GM23248 (cell line): ENCODE results near the gene MAP3K5. TPM values are rescaled to one million over a fixed set of nuclear protein-coding genes. Genes with fewer than 3 reads are reported as not detected.

Experiments
- DNase-seq: peaks from one replicate; pipeline ENCODE4 v3.0.0-alpha.2; 2015
- H2AFZ ChIP-seq: fragments of 200-600 bp; sonication (generic); 2 replicates; pipeline ENCODE4 v1.6.1; 2016; ENCODE audit warnings: antibody characterized with exemption
- H3F3A ChIP-seq: fragments of 200-600 bp; sonication (generic); 2 replicates; pipeline ENCODE4 v1.6.1; 2016; ENCODE audit warnings: mild to moderate bottlenecking, antibody characterized with exemption, mixed run types; ENCODE audit not compliant: insufficient read depth
- H3K27ac ChIP-seq: fragments of 200-600 bp; sonication (generic); 2 replicates; pipeline ENCODE4 v1.5.1; 2016; ENCODE audit warnings: mild to moderate bottlenecking
- H3K27me3 ChIP-seq: fragments of 200-600 bp; sonication (generic); replicated peaks from 2 replicates; pipeline ENCODE4 v1.6.1; 2016; ENCODE audit warnings: mild to moderate bottlenecking; ENCODE audit not compliant: insufficient read depth
- H3K36me3 ChIP-seq: fragments of 200-600 bp; sonication (generic); 2 replicates; pipeline ENCODE4 v1.6.1; 2016; ENCODE audit warnings: low read depth, mild to moderate bottlenecking
- H3K4me1 ChIP-seq: fragments of 200-600 bp; sonication (generic); 2 replicates; pipeline ENCODE4 v1.6.1; 2016; ENCODE audit warnings: mild to moderate bottlenecking; ENCODE audit not compliant: insufficient read depth
- H3K4me2 ChIP-seq: fragments of 200-600 bp; sonication (generic); one replicate; pipeline ENCODE4 v1.6.1; 2016; ENCODE audit warnings: mild to moderate bottlenecking; ENCODE audit not compliant: unreplicated experiment
- H3K4me3 ChIP-seq: fragments of 200-600 bp; sonication (generic); 2 replicates; pipeline ENCODE4 v1.5.1; 2016; ENCODE audit warnings: mild to moderate bottlenecking
- H3K79me2 ChIP-seq: fragments of 200-600 bp; sonication (generic); 2 replicates; pipeline ENCODE4 v1.6.1; 2016; ENCODE audit warnings: mild to moderate bottlenecking; ENCODE audit not compliant: insufficient read depth
- H3K9ac ChIP-seq: fragments of 200-600 bp; sonication (generic); 2 replicates; pipeline ENCODE4 v1.6.1; 2016; ENCODE audit warnings: mild to moderate bottlenecking
- H3K9me2 ChIP-seq: fragments of 200-600 bp; sonication (generic); 2 replicates; pipeline ENCODE4 v1.6.1; 2016; ENCODE audit warnings: mixed run types, mild to moderate bottlenecking, moderate library complexity; ENCODE audit not compliant: insufficient read depth
- H3K9me3 ChIP-seq: fragments of 200-600 bp; sonication (generic); one replicate; pipeline ENCODE4 v1.6.1; 2017; ENCODE audit warnings: low read depth
- H4K20me1 ChIP-seq: fragments of 200-600 bp; sonication (generic); 2 replicates; pipeline ENCODE4 v1.6.0; 2016; ENCODE audit not compliant: insufficient read depth
- EZH2 ChIP-seq: fragments of 200-600 bp; sonication (generic); IDR thresholded peaks from 2 replicates; pipeline ENCODE4 v1.6.1; 2018; ENCODE audit warnings: antibody characterized with exemption, mild to moderate bottlenecking; ENCODE audit not compliant: insufficient read depth, poor library complexity, severe bottlenecking
- EZH2phosphoT487 ChIP-seq: fragments of 200-600 bp; sonication (generic); IDR thresholded peaks from 2 replicates; pipeline ENCODE4 v1.6.1; 2018; ENCODE audit warnings: antibody characterized with exemption, moderate library complexity, mild to moderate bottlenecking, low read depth; ENCODE audit not compliant: insufficient read depth
- WGBS, 2 experiments: methylation state at CpG; one replicate each; pipeline ENCODE4 v1.1.6; 2015 to 2017; ENCODE audit warnings: low lambda C conversion rate in 2 of 2, low coverage in 1 of 2; ENCODE audit errors: missing lambda C conversion rate in 2 of 2; 5-methylcytosine and 5-hydroxymethylcytosine counted together
- in situ Hi-C: fragments of 300-500 bp; cut with MboI; formaldehyde crosslinking; loops from 2 replicates; pipeline ENCODE4 v1.15.0; 2020
- polyA plus RNA-seq: library from polyadenylated mRNA; unstranded; fragments of >200 nt; fragmentation: Nextera tagmentation; extraction: Ambion mirVana; gene quantifications from 2 replicates; pipeline ENCODE4 v1.2.1, GENCODE V29; 2016
- total RNA-seq: library from RNA; depleted of rRNA; stranded (reverse); fragments of >200 nt; shearing (Covaris generic); gene quantifications from 2 replicates; pipeline ENCODE4 v1.2.3, GENCODE V29; 2014

MAP3K5 gene
- total and polyA plus RNA-seq, 2 experiments from 2014 or later = 1.4 to 4.1 TPM

GRCh38 chr6:136734977-136735376 lies 57.3 kb downstream of the MAP3K5 start:
- Histone ChIP-seq H4K20me1 (no peaks in the 10 kb centered on the region), H3K9me3 (no peaks in the 10 kb centered on the region), H3F3A (no peaks in the 10 kb centered on the region), H3K4me3 (no peak overlapping the region), H3K4me2 (no peak overlapping the region), H2AFZ (no peak overlapping the region), H3K9ac (no peak overlapping the region), H3K79me2 (no peaks in the 10 kb centered on the region), H3K4me1 (no peaks in the 10 kb centered on the region), H3K9me2 (no peaks in the 10 kb centered on the region), H3K27ac (no peak overlapping the region), H3K27me3 (no peaks in the 10 kb centered on the region), H3K36me3 (no peaks in the 10 kb centered on the region)
- TF ChIP-seq EZH2 (no peak), EZH2phosphoT487 (no peak)
- WGBS, 2 experiments = 94% methylated on average over 1 of the region's 1 CpG
- in situ Hi-C loops = no loop called here
- no peak for DNase-seq

GRCh38 chr6:136732889-136733288 lies 59.4 kb downstream of the MAP3K5 start:
- Histone ChIP-seq H3K9ac (no peak overlapping the region), H3K4me1 (no peaks in the 10 kb centered on the region), H3K27ac (no peak overlapping the region), H4K20me1 (no peaks in the 10 kb centered on the region), H3K27me3 (no peaks in the 10 kb centered on the region), H3K79me2 (no peaks in the 10 kb centered on the region), H3K4me3 (no peak overlapping the region), H3K36me3 (no peaks in the 10 kb centered on the region), H3F3A (no peaks in the 10 kb centered on the region), H3K9me2 (no peaks in the 10 kb centered on the region), H3K4me2 (no peak overlapping the region), H2AFZ (no peak overlapping the region), H3K9me3 (no peaks in the 10 kb centered on the region)
- no peak for TF ChIP-seq EZH2
- TF ChIP-seq EZH2phosphoT487 = no peak
- 94% methylated on average over 3 of the region's 3 CpGs for WGBS, 2 experiments
- in situ Hi-C loops = no loop called here
- no peak for DNase-seq

- no peaks in the 10 kb centered on the region for H3F3A ChIP-seq
- TF ChIP-seq EZH2phosphoT487 (no peak), EZH2 (no peak)
- WGBS, 2 experiments = 86% methylated on average over 5 of the region's 5 CpGs
- no peak overlapping the region for H3K4me2 ChIP-seq
- no peaks in the 10 kb centered on the region for H4K20me1 ChIP-seq
- H3K9ac ChIP-seq = no peak overlapping the region
- H3K4me3 ChIP-seq = no peak overlapping the region
- no peaks in the 10 kb centered on the region for H3K9me3 ChIP-seq
- no peaks in the 10 kb centered on the region for H3K79me2 ChIP-seq
- DNase-seq = no peak
- H3K27ac ChIP-seq = no peak overlapping the region
- H3K9me2 ChIP-seq = no peaks in the 10 kb centered on the region
- H3K36me3 ChIP-seq = no peaks in the 10 kb centered on the region
- in situ Hi-C loops = no loop called here
- no peak overlapping the region for H2AFZ ChIP-seq
- H3K27me3 ChIP-seq = no peaks in the 10 kb centered on the region
- no peaks in the 10 kb centered on the region for H3K4me1 ChIP-seq
Measured at GRCh38 chr6:136729832-136730231, 62.4 kb downstream of the MAP3K5 start.

- TF ChIP-seq EZH2phosphoT487 (no peak), EZH2 (no peak)
- Histone ChIP-seq H3K4me1 (no peaks in the 10 kb centered on the region), H3K36me3 (no peaks in the 10 kb centered on the region), H3F3A (no peaks in the 10 kb centered on the region), H2AFZ (no peak overlapping the region), H3K4me2 (no peak overlapping the region), H3K9ac (no peak overlapping the region), H4K20me1 (no peaks in the 10 kb centered on the region), H3K79me2 (no peaks in the 10 kb centered on the region), H3K27ac (no peak overlapping the region), H3K9me2 (no peaks in the 10 kb centered on the region), H3K27me3 (no peaks in the 10 kb centered on the region), H3K4me3 (no peak overlapping the region), H3K9me3 (no peaks in the 10 kb centered on the region)
- DNase-seq = no peak
- in situ Hi-C loops = no loop called here
- 96 to 98% methylated on average over 4 of the region's 4 CpGs for WGBS, 2 experiments
Measured at GRCh38 chr6:136728976-136729515, 63.2 kb downstream of the MAP3K5 start.
